HG03175 (cell line): Measurements from ENCODE around the gene EMC7.

Experiments used
- ATAC-seq: cut with Tn5 transposase; IDR thresholded peaks from one replicate; pipeline ENCODE4 v1.9.1; 2021; ENCODE audit warnings: mild to moderate bottlenecking, moderate library complexity; ENCODE audit not compliant: unreplicated experiment

EMC7 gene

DNA sequence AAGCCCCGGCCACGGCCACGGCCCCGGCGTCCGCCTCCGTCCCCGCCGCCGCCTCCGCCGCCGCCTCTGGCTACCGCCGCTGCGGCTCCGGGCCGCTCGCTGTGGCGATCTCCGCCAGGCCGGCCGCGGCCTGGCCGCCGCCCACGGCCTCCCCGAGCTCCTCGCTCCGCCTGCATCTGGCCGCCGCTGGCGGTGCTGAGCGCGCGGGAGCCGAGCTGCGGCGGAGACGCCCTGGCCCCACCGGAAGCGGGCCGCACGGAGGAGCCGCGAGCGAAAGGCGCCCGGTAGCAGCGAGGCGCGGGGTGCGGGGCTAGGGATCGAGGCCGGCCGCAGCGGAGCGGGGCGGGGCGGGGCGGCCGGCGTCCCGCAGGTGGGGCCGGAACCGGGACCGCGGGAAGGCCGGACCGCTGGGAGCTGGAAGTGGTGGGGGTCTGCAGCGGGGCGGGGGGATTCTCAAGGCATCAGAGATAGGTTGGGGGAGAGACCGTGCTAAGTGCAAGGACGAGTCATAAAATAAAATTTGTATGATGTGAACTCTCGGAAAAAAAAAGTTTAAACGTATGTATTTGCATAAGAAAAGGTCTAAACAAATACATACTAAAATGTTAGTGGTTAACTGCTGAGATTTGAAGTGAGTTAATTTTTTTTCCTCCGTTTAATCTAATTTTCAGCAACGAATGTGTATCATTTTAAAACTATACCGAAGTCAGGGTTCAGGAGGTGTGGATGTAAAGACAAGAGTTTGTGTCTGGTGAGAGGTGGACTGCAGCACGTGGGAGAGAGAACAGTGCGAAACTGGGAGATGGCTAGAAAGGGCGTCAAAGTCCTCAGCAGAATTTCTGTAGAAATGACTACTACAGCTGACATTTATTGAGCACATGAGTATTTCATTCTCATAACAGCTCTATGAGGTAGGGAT is 62.5 kb downstream of the EMC7 start, which contains the start of gene AVEN:
TSS of gene AVEN (minus strand) at position 334 of the 919 bp plus-strand sequence. CDS start at position 176, 158 bp downstream.
- peak; percentile 53 for ATAC-seq

DNA sequence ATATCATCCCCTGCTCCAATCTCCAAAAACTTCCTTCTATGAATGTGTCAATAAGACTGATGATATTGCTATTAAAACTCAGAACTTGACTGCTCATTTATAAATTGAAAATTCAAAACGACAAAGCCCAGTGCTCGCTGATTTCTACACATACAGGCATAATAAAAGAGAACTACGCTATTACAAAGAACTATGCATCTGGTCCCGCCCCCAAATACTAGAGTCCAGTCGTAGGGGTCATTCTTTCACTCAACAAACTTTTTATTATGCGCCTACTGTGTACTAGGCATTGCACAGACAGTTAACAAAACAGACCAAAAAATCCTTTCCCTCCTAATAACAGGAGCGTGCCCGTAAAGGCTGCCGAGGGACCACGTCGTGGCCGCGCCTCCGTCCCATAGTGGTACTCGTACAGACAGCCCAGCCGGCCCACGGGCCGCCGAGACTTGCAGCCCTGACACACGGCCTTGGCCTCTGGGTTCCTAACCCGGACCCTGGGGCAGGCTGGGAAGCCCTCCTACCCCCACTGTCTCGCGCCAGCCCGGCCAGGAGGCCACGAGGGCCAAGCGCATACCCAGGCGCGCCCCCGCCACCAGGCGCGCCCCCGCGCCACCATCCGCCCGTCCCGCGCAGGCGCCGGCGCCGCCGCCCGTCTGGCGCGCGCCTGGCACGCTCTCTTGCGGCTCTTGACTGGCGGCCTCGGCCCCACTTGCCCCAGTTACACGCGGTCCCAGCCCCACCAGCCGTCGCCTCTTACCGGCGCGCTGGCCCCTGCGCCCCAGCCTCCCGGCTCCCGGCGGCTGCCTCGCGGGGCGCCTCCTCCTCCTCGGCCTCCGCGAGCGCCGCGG is 63.4 kb downstream of the EMC7 start:
- ATAC-seq = peak; percentile 71
